Lower lobe of right lung (tissue), 2 donors: ENCODE results near the gene KLRF2. TPM values are rescaled to one million over a fixed set of nuclear protein-coding genes. Genes with fewer than 3 reads are reported as not detected.

Experiments
- ATAC-seq, 2 donors: fragments of 200-7000 bp; cut with Tn5 transposase; one replicate each; pipeline ENCODE4 v1.9.1; 2020 to 2022; ENCODE audit warnings: mild to moderate bottlenecking in 2 of 2, moderate library complexity in 2 of 2
- DNase-seq: peaks from one replicate; pipeline ENCODE4 v3.0.0-alpha.2; 2020
- H3K27ac ChIP-seq: fragments of 200-600 bp; one replicate; pipeline ENCODE4 v1.8.0; 2022
- H3K27me3 ChIP-seq: fragments of 200-600 bp; one replicate; pipeline ENCODE4 v1.8.0; 2022; ENCODE audit warnings: low read depth
- H3K36me3 ChIP-seq: fragments of 200-600 bp; one replicate; pipeline ENCODE4 v1.8.0; 2022; ENCODE audit warnings: mild to moderate bottlenecking
- H3K4me1 ChIP-seq: fragments of 200-600 bp; one replicate; pipeline ENCODE4 v1.8.0; 2022
- H3K4me3 ChIP-seq: fragments of 200-600 bp; one replicate; pipeline ENCODE4 v1.8.0; 2022; ENCODE audit warnings: mild to moderate bottlenecking
- H3K9me3 ChIP-seq: fragments of 200-600 bp; one replicate; pipeline ENCODE4 v1.8.0; 2022
- CTCF ChIP-seq: fragments of 200-600 bp; IDR thresholded peaks from one replicate; pipeline ENCODE4 v1.8.0; 2022; ENCODE audit warnings: antibody characterized with exemption, mild to moderate bottlenecking
- intact Hi-C: fragments of 100-400 bp; cut with DNase I; formaldehyde crosslinking; loops from one replicate; pipeline ENCODE4 v1.11.0; 2022
- long read RNA-seq: library from polyadenylated mRNA; unstranded; transcript quantifications from one replicate; pipeline ENCODE4 v2.0.0, GENCODE V29; 2021
- total RNA-seq: library from RNA; stranded (reverse); fragmentation: NEBNext Ultra II Directional; extraction: Animal tissue kit (Norgen Biotek cat#: 25700); gene quantifications from one replicate; pipeline ENCODE4 v1.2.1, GENCODE V29; 2021
- donor health status: DM: no; HTN: yes; CAD: no; lungs with severe emphysema.

The KLRF2 gene
- total RNA-seq: not detected
- long read RNA-seq: 0 reads

- intact Hi-C loops: no loop called here
- Histone ChIP-seq H3K27me3 (no peaks in the 10 kb centered on the region), H3K9me3 (no peaks in the 10 kb centered on the region), H3K4me3 (no peak within 1 kb of the TSS), H3K4me1 (no peaks in the 10 kb centered on the region), H3K36me3 (no peaks in the 10 kb centered on the region), H3K27ac (no peak within 1 kb of the TSS)
- no peak for ATAC-seq
- DNase-seq: no peak
- no peak for TF ChIP-seq CTCF
Measured at GRCh38 chr12:9881246-9881645, at the start of gene KLRF2. KLRF2 (plus strand) TSS chr12:9881489; CDS start chr12:9881596, 107 bp downstream.

- H3K27ac ChIP-seq: no peak overlapping the region
- intact Hi-C loops: no loop called here
- H3K9me3 ChIP-seq: no peaks in the 10 kb centered on the region
- H3K27me3 ChIP-seq: no peaks in the 10 kb centered on the region
- no peaks in the 10 kb centered on the region for H3K36me3 ChIP-seq
- ATAC-seq (no peak), DNase-seq (no peak)
- no peaks in the 10 kb centered on the region for H3K4me1 ChIP-seq
- H3K4me3 ChIP-seq: no peak overlapping the region
- no peak for TF ChIP-seq CTCF
Measured at GRCh38 chr12:9831720-9832119, 49.6 kb upstream of the KLRF2 start.

GRCh38 chr12:9843407-9843806 lies 37.9 kb upstream of the KLRF2 start:
- H3K9me3 ChIP-seq: peaks cover 10% of the 10 kb centered on the region
- H3K27me3 ChIP-seq: no peaks in the 10 kb centered on the region
- no peak overlapping the region for H3K27ac ChIP-seq
- no peak for ATAC-seq
- no peak for TF ChIP-seq CTCF
- no peak for DNase-seq
- H3K4me1 ChIP-seq: no peaks in the 10 kb centered on the region
- H3K4me3 ChIP-seq: no peak overlapping the region
- no peaks in the 10 kb centered on the region for H3K36me3 ChIP-seq
- intact Hi-C loops: no loop called here

GRCh38 chr12:9848899-9849298 lies 32.4 kb upstream of the KLRF2 start:
- Histone ChIP-seq H3K27me3 (no peaks in the 10 kb centered on the region), H3K9me3 (peaks cover 14% of the 10 kb centered on the region), H3K4me1 (no peaks in the 10 kb centered on the region), H3K36me3 (peaks cover 25% of the 10 kb centered on the region), H3K27ac (no peak overlapping the region), H3K4me3 (no peak overlapping the region)
- ATAC-seq (no peak), DNase-seq (no peak)
- intact Hi-C loops: no loop called here
- TF ChIP-seq CTCF: no peak

- peaks cover 35% of the 10 kb centered on the region for H3K36me3 ChIP-seq
- H3K9me3 ChIP-seq: peaks cover 14% of the 10 kb centered on the region
- ATAC-seq (no peak), DNase-seq (no peak)
- no peak for TF ChIP-seq CTCF
- H3K4me3 ChIP-seq: no peak overlapping the region
- H3K4me1 ChIP-seq: no peaks in the 10 kb centered on the region
- intact Hi-C loops: no loop called here
- no peak overlapping the region for H3K27ac ChIP-seq
- no peaks in the 10 kb centered on the region for H3K27me3 ChIP-seq
Measured at GRCh38 chr12:9851050-9851449, 30.2 kb upstream of the KLRF2 start.

- Histone ChIP-seq H3K27ac (no peak overlapping the region), H3K4me3 (no peak overlapping the region), H3K27me3 (no peaks in the 10 kb centered on the region), H3K9me3 (peaks cover 14% of the 10 kb centered on the region), H3K36me3 (peaks cover 44% of the 10 kb centered on the region), H3K4me1 (no peaks in the 10 kb centered on the region)
- DNase-seq (no peak), ATAC-seq (no peak)
- TF ChIP-seq CTCF: no peak
- intact Hi-C loops: no loop called here
Measured at GRCh38 chr12:9851927-9852326, 29.4 kb upstream of the KLRF2 start.
